Mesendoderm (in vitro differentiated cells): ENCODE data around the gene YY1. TPM values are rescaled to one million over a fixed set of nuclear protein-coding genes. Genes with fewer than 3 reads are reported as not detected.

Experiments used
- DNase-seq: peaks from one replicate; pipeline ENCODE4 v3.0.0; 2013
- H2AK5ac ChIP-seq: 2 replicates; pipeline ENCODE4 v1.6.1; 2013; ENCODE audit warnings: low read length, inconsistent platforms
- H2BK120ac ChIP-seq: 2 replicates; pipeline ENCODE4 v1.6.1; 2013; ENCODE audit warnings: low read depth, mild to moderate bottlenecking, low read length, moderate library complexity, mixed read lengths
- H2BK15ac ChIP-seq: replicated peaks from 2 replicates; pipeline ENCODE4 v1.6.1; 2013; ENCODE audit warnings: low read depth, mild to moderate bottlenecking, moderate library complexity
- H2BK5ac ChIP-seq: 2 replicates; pipeline ENCODE4 v1.6.1; 2013; ENCODE audit warnings: low read length, inconsistent platforms
- H3K18ac ChIP-seq: 2 replicates; pipeline ENCODE4 v1.6.1; 2013; ENCODE audit warnings: mild to moderate bottlenecking, low read length, mixed read lengths
- H3K23ac ChIP-seq: one replicate; pipeline ENCODE4 v1.6.1; 2013; ENCODE audit warnings: low read length
- H3K27ac ChIP-seq: 2 replicates; pipeline ENCODE4 v1.5.1; 2013; ENCODE audit warnings: low read depth, mild to moderate bottlenecking, inconsistent platforms, low read length, moderate library complexity
- H3K27me3 ChIP-seq: 2 replicates; pipeline ENCODE4 v1.6.1; 2013; ENCODE audit warnings: low read length, control low read depth, mild to moderate bottlenecking, inconsistent platforms; ENCODE audit not compliant: insufficient read depth, poor library complexity
- H3K36me3 ChIP-seq: 2 replicates; pipeline ENCODE4 v1.6.1; 2013; ENCODE audit warnings: low read length, inconsistent platforms; ENCODE audit not compliant: control insufficient read depth, insufficient read depth
- H3K4ac ChIP-seq: one replicate; pipeline ENCODE4 v1.6.1; 2013; ENCODE audit warnings: low read depth, mild to moderate bottlenecking, low read length, moderate library complexity
- H3K4me1 ChIP-seq: 2 replicates; pipeline ENCODE4 v1.6.1; 2013; ENCODE audit warnings: low read depth, low read length, inconsistent platforms; ENCODE audit not compliant: control insufficient read depth
- H3K4me2 ChIP-seq: 2 replicates; pipeline ENCODE4 v1.6.1; 2013; ENCODE audit warnings: low read length
- H3K4me3 ChIP-seq: 2 replicates; pipeline ENCODE4 v1.5.1; 2013; ENCODE audit warnings: mild to moderate bottlenecking, low read length
- H3K56ac ChIP-seq: one replicate; pipeline ENCODE4 v1.6.1; 2013; ENCODE audit warnings: low read length
- H3K79me1 ChIP-seq: 2 replicates; pipeline ENCODE4 v1.6.1; 2013; ENCODE audit warnings: low read length, inconsistent platforms
- H3K79me2 ChIP-seq: 2 replicates; pipeline ENCODE4 v1.6.1; 2013; ENCODE audit warnings: mild to moderate bottlenecking, low read length; ENCODE audit not compliant: control insufficient read depth, insufficient read depth
- H3K9ac ChIP-seq: 2 replicates; pipeline ENCODE4 v1.6.1; 2013; ENCODE audit warnings: low read length, inconsistent platforms
- H4K5ac ChIP-seq: one replicate; pipeline ENCODE4 v1.6.1; 2013; ENCODE audit warnings: low read length
- H4K8ac ChIP-seq: one replicate; pipeline ENCODE4 v1.6.1; 2013; ENCODE audit warnings: low read depth, mild to moderate bottlenecking, control low read depth, low read length, moderate library complexity
- WGBS: extraction: QIAGEN DNeasy Blood & Tissue Kit; methylation state at CpG from one replicate; pipeline ENCODE4 v1.1.7; 2013; ENCODE audit warnings: low lambda C conversion rate, missing lambda C conversion rate; ENCODE audit not compliant: insufficient coverage; ENCODE audit errors: extremely low coverage; 5-methylcytosine and 5-hydroxymethylcytosine counted together
- polyA plus RNA-seq, 2 experiments: library from polyadenylated mRNA; stranded (reverse); fragments of 200-250 nt; gene quantifications; one replicate each; pipeline ENCODE4 v1.2.3, GENCODE V29; 2013

YY1 gene
- polyA plus RNA-seq (2013, experiment 1 of 2): 150 TPM
- polyA plus RNA-seq (2013, experiment 2 of 2): 152 TPM

DNA sequence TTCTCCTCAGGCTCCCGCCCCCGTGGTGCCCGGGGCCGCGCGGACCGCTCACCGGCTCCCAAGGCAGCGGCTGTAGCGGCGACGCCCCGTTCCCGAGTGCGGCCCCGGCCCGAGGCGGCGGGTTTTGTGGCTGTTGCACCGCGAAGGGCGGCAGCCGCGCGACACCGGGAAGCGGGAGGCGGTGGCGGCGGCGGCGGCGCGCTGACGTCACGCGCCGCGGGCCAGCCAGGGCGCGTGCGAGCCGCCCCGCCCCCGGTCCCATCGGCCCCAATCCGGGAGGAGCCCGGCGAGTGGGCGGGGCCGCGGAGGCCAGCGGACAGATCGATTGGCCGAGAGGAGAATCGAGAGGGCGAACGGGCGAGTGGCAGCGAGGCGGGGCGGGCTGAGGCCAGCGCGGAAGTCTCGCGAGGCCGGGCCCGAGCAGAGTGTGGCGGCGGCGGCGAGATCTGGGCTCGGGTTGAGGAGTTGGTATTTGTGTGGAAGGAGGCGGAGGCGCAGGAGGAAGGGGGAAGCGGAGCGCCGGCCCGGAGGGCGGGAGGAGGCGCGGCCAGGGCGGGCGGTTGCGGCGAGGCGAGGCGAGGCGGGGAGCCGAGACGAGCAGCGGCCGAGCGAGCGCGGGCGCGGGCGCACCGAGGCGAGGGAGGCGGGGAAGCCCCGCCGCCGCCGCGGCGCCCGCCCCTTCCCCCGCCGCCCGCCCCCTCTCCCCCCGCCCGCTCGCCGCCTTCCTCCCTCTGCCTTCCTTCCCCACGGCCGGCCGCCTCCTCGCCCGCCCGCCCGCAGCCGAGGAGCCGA lies at the start of gene YY1:
Gene YY1, plus strand, starts transcription at position 726 of the 792 bp plus-strand sequence. CDS start 101 bp downstream, outside the sequence.
- H2BK120ac ChIP-seq: peak within 1 kb of the TSS; percentile 70
- DNase-seq: peak; percentile 99
- H4K8ac ChIP-seq: no peak within 1 kb of the TSS
- WGBS: no CpG with 5 or more reads among the region's 125 CpGs
- peaks cover 4% of the 10 kb centered on the region for H3K4me1 ChIP-seq
- H3K36me3 ChIP-seq: no peaks in the 10 kb centered on the region
- H3K27ac ChIP-seq: peak within 1 kb of the TSS; percentile 98
- no peak within 1 kb of the TSS for H2BK15ac ChIP-seq
- H2AK5ac ChIP-seq: no peak within 1 kb of the TSS
- H3K27me3 ChIP-seq: no peaks in the 10 kb centered on the region
- H3K4ac ChIP-seq: peak within 1 kb of the TSS; percentile 99
- H3K18ac ChIP-seq: peak within 1 kb of the TSS; percentile 99
- H3K79me1 ChIP-seq: peaks cover 5% of the 10 kb centered on the region
- H3K4me2 ChIP-seq: peak within 1 kb of the TSS; percentile 20
- no peak within 1 kb of the TSS for H4K5ac ChIP-seq
- H3K79me2 ChIP-seq: peaks cover 86% of the 10 kb centered on the region
- peak within 1 kb of the TSS; percentile 93 for H3K23ac ChIP-seq
- peak within 1 kb of the TSS; percentile 100 for H3K9ac ChIP-seq
- peak within 1 kb of the TSS; percentile 99 for H3K56ac ChIP-seq
- peak within 1 kb of the TSS; percentile 100 for H3K4me3 ChIP-seq
- peak within 1 kb of the TSS; percentile 89 for H2BK5ac ChIP-seq

DNA sequence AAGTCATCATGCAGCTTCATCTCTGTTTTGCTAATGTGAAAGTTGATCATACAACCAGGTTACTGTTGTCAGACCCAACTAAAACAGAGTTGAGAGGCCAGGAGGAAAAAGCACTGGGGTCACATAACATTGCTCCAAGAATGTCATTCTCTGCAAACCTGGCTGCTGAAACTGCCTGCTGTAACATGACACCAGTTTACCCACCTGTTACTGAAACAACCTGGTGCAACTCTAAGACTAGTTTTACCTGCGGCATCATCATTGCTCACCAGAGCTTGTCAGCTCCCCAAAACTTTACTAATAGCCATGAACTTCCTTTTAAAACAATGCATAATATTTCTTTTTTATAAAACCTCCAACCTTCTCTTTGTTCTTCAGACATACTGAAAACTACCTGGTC lies 48.8 kb upstream of the YY1 start:
- H3K4me2 ChIP-seq: no peak overlapping the region

DNA sequence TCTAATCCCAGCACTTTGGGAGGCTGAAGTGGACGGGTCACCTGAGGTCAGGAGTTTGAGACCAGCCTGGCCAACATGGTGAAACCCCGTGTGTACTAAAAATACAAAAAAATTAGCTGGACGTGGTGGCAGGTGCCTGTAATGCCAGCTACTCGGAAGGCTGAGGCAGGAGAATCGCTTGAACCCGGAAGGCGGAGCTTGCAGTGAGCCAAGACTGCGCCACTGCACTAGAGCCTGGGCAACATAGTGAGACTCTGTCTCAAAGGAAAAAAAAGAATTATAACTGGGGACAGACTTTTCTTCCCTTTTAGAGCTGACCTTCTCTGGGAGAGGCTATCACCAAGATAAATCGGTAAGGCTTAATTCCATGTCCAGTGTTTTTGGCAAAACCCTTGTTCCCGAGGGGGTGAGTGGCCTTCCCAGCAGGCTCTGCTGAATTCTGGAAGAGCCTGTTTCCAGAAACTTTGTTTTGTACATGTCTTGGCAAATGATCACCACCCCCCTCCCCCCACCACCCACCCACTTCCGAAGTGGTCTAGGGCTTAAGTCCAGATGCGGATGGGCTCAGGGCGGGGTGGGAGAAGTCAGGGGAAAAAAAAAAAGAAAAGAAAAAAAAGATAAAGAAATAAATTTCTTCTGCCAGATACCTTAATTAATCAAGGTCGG lies 47.2 kb upstream of the YY1 start:
- Histone ChIP-seq H2BK5ac (no peak overlapping the region), H2AK5ac (no peak overlapping the region), H3K4me3 (no peak overlapping the region)

More for the DNA sequence above, 48.8 kb upstream of the YY1 start:
- H3K79me2 ChIP-seq: no peaks in the 10 kb centered on the region
- no peak overlapping the region for H2BK15ac ChIP-seq
- no peaks in the 10 kb centered on the region for H3K27me3 ChIP-seq
- H3K27ac ChIP-seq: no peak overlapping the region
- DNase-seq: no peak
- H3K56ac ChIP-seq: no peak overlapping the region
- no peak overlapping the region for H3K9ac ChIP-seq
- no peak overlapping the region for H3K23ac ChIP-seq
- H4K5ac ChIP-seq: no peak overlapping the region
- H2AK5ac ChIP-seq: no peak overlapping the region
- H3K4me1 ChIP-seq: peaks cover 3% of the 10 kb centered on the region
- H3K18ac ChIP-seq: no peak overlapping the region
- no peaks in the 10 kb centered on the region for H3K36me3 ChIP-seq
- no peak overlapping the region for H4K8ac ChIP-seq
- H2BK120ac ChIP-seq: no peak overlapping the region
- no CpG with 5 or more reads among the region's 1 CpG for WGBS
- no peak overlapping the region for H3K4me3 ChIP-seq
- no peaks in the 10 kb centered on the region for H3K79me1 ChIP-seq
- no peak overlapping the region for H2BK5ac ChIP-seq
- no peak overlapping the region for H3K4ac ChIP-seq

DNA sequence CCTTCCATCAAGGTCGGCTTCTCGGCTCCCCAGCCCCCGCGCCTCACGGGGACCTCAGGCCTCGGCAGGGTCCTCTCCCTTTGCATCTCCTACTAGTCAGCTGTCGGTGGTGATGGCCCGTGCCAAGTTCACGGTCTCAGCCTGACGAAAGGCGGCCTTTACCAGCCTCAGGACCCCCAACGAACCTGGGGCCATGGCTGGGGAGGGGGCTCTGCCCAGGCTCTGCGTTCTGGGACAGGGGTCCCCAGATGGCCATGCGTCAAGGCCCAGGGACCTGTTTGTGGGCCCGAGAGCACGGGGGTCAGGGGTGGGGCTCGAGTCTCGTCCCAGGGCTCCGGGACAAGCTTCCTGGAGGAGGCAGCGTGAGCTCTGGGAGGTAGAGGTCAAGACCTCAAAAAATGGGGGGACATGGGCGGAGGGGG lies 46.7 kb upstream of the YY1 start:
- H3K18ac ChIP-seq: peak overlapping the region; percentile 70
- no peak overlapping the region for H3K27ac ChIP-seq
- H4K5ac ChIP-seq: peak overlapping the region; percentile 33
- H3K4me1 ChIP-seq: peaks cover 3% of the 10 kb centered on the region
- H3K79me1 ChIP-seq: no peaks in the 10 kb centered on the region
- H3K4me2 ChIP-seq: peak overlapping the region; percentile 46
- H3K4ac ChIP-seq: peak overlapping the region; percentile 92
- no peak overlapping the region for H3K23ac ChIP-seq
- no peak overlapping the region for H2BK5ac ChIP-seq
- H3K9ac ChIP-seq: peak overlapping the region; percentile 70
- H2AK5ac ChIP-seq: no peak overlapping the region
- H3K27me3 ChIP-seq: no peaks in the 10 kb centered on the region
- no peak for DNase-seq
- no CpG with 5 or more reads among the region's 21 CpGs for WGBS
- H3K4me3 ChIP-seq: no peak overlapping the region
- H2BK15ac ChIP-seq: no peak overlapping the region
- H3K36me3 ChIP-seq: no peaks in the 10 kb centered on the region
- no peaks in the 10 kb centered on the region for H3K79me2 ChIP-seq
- no peak overlapping the region for H2BK120ac ChIP-seq
- peak overlapping the region; percentile 93 for H4K8ac ChIP-seq
- H3K56ac ChIP-seq: peak overlapping the region; percentile 84

More for the DNA sequence above, 47.2 kb upstream of the YY1 start:
- DNase-seq: no peak
- H3K9ac ChIP-seq: no peak overlapping the region
- no peak overlapping the region for H2BK120ac ChIP-seq
- H3K4me2 ChIP-seq: no peak overlapping the region
- H4K8ac ChIP-seq: no peak overlapping the region
- whole genome bisulfite sequencing: no CpG with 5 or more reads among the region's 14 CpGs
- H2BK15ac ChIP-seq: no peak overlapping the region
- H3K23ac ChIP-seq: no peak overlapping the region
- H3K4ac ChIP-seq: no peak overlapping the region
- H3K79me1 ChIP-seq: no peaks in the 10 kb centered on the region
- no peak overlapping the region for H3K56ac ChIP-seq
- peaks cover 3% of the 10 kb centered on the region for H3K4me1 ChIP-seq
- H3K18ac ChIP-seq: no peak overlapping the region
- H4K5ac ChIP-seq: no peak overlapping the region
- H3K36me3 ChIP-seq: no peaks in the 10 kb centered on the region
- H3K79me2 ChIP-seq: no peaks in the 10 kb centered on the region
- H3K27me3 ChIP-seq: no peaks in the 10 kb centered on the region
- no peak overlapping the region for H3K27ac ChIP-seq

DNA sequence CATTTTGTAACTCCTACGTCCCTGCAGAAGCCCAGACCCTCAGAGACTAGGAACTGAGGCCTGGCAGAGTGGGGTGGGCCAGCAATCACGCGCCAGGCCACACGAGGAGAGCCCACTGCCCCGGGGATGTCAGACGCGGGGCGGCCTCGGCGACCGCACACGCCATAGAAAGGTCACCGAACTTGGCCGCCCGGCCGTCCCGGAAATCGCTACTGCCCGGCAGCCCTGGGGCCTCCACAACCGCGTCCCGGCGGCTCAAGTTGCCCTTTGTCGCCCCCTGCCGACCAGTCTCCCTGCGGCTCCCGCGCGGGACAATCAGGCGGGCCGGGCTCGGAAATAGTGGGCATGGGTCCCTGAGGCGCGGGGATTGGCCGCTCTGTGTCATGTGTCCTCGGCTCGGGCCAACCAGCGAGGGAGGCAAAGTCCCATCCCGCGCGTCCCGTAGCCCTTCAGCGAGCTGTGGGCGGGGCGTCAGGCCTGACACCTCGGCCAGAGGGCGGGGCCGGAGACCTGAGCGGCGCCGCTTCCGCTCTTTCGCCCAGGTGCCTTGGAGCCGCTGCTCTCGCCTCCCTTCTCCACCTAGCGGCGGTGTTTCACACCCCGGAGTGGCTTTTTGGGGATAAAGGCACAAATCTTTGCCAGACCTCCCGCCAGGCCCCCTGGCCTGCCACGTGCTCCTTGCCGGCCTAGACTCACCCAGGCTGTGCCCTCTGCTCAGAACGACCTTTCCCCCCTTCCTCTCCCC lies 46.1 kb upstream of the YY1 start:
- no CpG with 5 or more reads among the region's 62 CpGs for WGBS
- peaks cover 3% of the 10 kb centered on the region for H3K4me1 ChIP-seq

More for the DNA sequence above, 46.1 kb upstream of the YY1 start:
- DNase-seq: peak; percentile 99
- Histone ChIP-seq H4K5ac (peak overlapping the region; percentile 33), H3K4ac (peak overlapping the region; percentile 92), H2BK120ac (no peak overlapping the region), H3K18ac (peak overlapping the region; percentile 70), H2AK5ac (no peak overlapping the region), H2BK5ac (no peak overlapping the region), H3K4me2 (peak overlapping the region; percentile 46), H3K9ac (peak overlapping the region; percentile 70), H3K56ac (peak overlapping the region; percentile 84), H3K23ac (no peak overlapping the region), H2BK15ac (no peak overlapping the region), H3K36me3 (no peaks in the 10 kb centered on the region), H4K8ac (peak overlapping the region; percentile 93), H3K79me1 (no peaks in the 10 kb centered on the region), H3K79me2 (no peaks in the 10 kb centered on the region), H3K27me3 (no peaks in the 10 kb centered on the region), H3K4me3 (no peak overlapping the region), H3K27ac (no peak overlapping the region)
